HepG2 (cell line): ENCODE data around the gene WDR45B. TPM values are rescaled to one million over a fixed set of nuclear protein-coding genes. Genes with fewer than 3 reads are reported as not detected.

Source experiments
- FOXA1 ChIP-seq, 2 experiments: fragments of 450-650 bp in 1 of 2; sonication (generic) in 1 of 2; formaldehyde crosslinking in 1 of 2; IDR thresholded peaks; 2 replicates each; pipeline versions ENCODE4 v1.4.0 to v1.6.1; 2016 to 2020; ENCODE audit warnings: missing genetic modification reagents in 1 of 2
- KAT2B ChIP-seq: fragments of 150-350 bp; IDR thresholded peaks from 2 replicates; pipeline ENCODE4 v1.6.1; 2014; ENCODE audit warnings: low read depth, low read length, borderline replicate concordance
- KDM5B ChIP-seq: sonication (generic); formaldehyde crosslinking; IDR thresholded peaks from 2 replicates; pipeline ENCODE4 v1.4.0; 2020; ENCODE audit warnings: missing genetic modification reagents, mild to moderate bottlenecking, borderline replicate concordance
- NFYC ChIP-seq: IDR thresholded peaks from 2 replicates; pipeline ENCODE4 v1.6.1; 2016; ENCODE audit warnings: missing genetic modification reagents, missing compliant biosample characterization
- NR2F1 ChIP-seq, 2 experiments: fragments of 450-650 bp in 1 of 2; formaldehyde crosslinking in 1 of 2; IDR thresholded peaks; 2 replicates each; pipeline versions ENCODE4 v1.5.0 to v1.6.1; 2016 to 2020; ENCODE audit warnings: mild to moderate bottlenecking in 1 of 2, missing compliant biosample characterization in 1 of 2, missing genetic modification reagents in 1 of 2, moderate library complexity in 1 of 2
- RBM22 ChIP-seq: fragments of 200-400 bp; formaldehyde crosslinking; optimal IDR thresholded peaks from 2 replicates; pipeline ENCODE3; 2017; ENCODE audit warnings: mild to moderate bottlenecking, low read length, moderate library complexity
- REL ChIP-seq: sonication (generic); formaldehyde crosslinking; conservative IDR thresholded peaks from 2 replicates; pipeline ENCODE4 v1.8.0; 2022; ENCODE audit warnings: mild to moderate bottlenecking, missing genetic modification reagents, moderate library complexity
- SUZ12 ChIP-seq: fragments of 150-350 bp; IDR thresholded peaks from 2 replicates; pipeline ENCODE4 v1.6.1; 2014; ENCODE audit warnings: low read depth, low read length
- TCF7 ChIP-seq: sonication (generic); IDR thresholded peaks from 2 replicates; pipeline ENCODE4 v1.6.1; 2016; ENCODE audit warnings: antibody characterized with exemption, low read depth
- ZHX1 ChIP-seq: sonication (generic); formaldehyde crosslinking; IDR thresholded peaks from 2 replicates; pipeline ENCODE4 v1.8.1; 2022; ENCODE audit warnings: low read depth, mild to moderate bottlenecking, missing genetic modification reagents
- ZNF101 ChIP-seq: sonication (generic); formaldehyde crosslinking; IDR thresholded peaks from 2 replicates; pipeline ENCODE4 v1.4.0; 2020; ENCODE audit warnings: mild to moderate bottlenecking, low read depth, missing genetic modification reagents, borderline replicate concordance
- ZNF232 ChIP-seq: sonication (generic); formaldehyde crosslinking; IDR thresholded peaks from 2 replicates; pipeline ENCODE4 v1.4.0; 2020; ENCODE audit warnings: missing genetic modification reagents, borderline replicate concordance
- ZNF451 ChIP-seq: sonication (generic); formaldehyde crosslinking; IDR thresholded peaks from 2 replicates; pipeline ENCODE4 v1.5.0; 2020; ENCODE audit warnings: mild to moderate bottlenecking, missing genetic modification reagents
- ZNF556 ChIP-seq: sonication (generic); formaldehyde crosslinking; IDR thresholded peaks from 2 replicates; pipeline ENCODE4 v1.4.0; 2020; ENCODE audit warnings: mild to moderate bottlenecking, missing genetic modification reagents, borderline replicate concordance
- ZNF768 ChIP-seq: sonication (generic); formaldehyde crosslinking; IDR thresholded peaks from 2 replicates; pipeline ENCODE4 v1.4.0; 2020; ENCODE audit warnings: missing genetic modification reagents
- ZNF816 ChIP-seq: sonication (generic); formaldehyde crosslinking; IDR thresholded peaks from 2 replicates; pipeline ENCODE4 v1.8.0; 2022; ENCODE audit warnings: missing genetic modification reagents, mild to moderate bottlenecking, borderline replicate concordance
- ZNF839 ChIP-seq: sonication (generic); formaldehyde crosslinking; IDR thresholded peaks from 2 replicates; pipeline ENCODE4 v1.4.0; 2020; ENCODE audit warnings: missing genetic modification reagents, mild to moderate bottlenecking, borderline replicate concordance
- polyA plus RNA-seq, 8 experiments: library from polyadenylated mRNA; depleted of rRNA in 3 of 8; stranded (reverse) in 7 of 8; unstranded in 1 of 8; fragments of >200 nt; fragmentation: Illumina TruSeq in 4 of 8; extraction: Trizol in 4 of 8; gene quantifications; 2 replicates each; pipeline versions ENCODE4 v1.2.1 to v1.2.3, GENCODE V29; 2011 to 2016; ENCODE audit warnings: low read depth in 4 of 8, missing spikeins in 1 of 8, mixed read lengths in 1 of 8; ENCODE audit not compliant: insufficient read depth in 1 of 8
- total RNA-seq, 5 experiments: library from RNA; depleted of rRNA; stranded (reverse); fragments of >200 nt; fragmentation: Illumina TruSeq; extraction: Trizol; gene quantifications; 2 replicates each; pipeline ENCODE4 v1.2.3, GENCODE V29; 2016; ENCODE audit warnings: low read depth in 1 of 5
- TF ChIP-seq, protein P1 (sequence below): sonication (generic); formaldehyde crosslinking; IDR thresholded peaks from 2 replicates; pipeline ENCODE4 v1.9.0; 2021; ENCODE audit warnings: missing genetic modification reagents, mild to moderate bottlenecking, borderline replicate concordance
- TF ChIP-seq, protein P2 (sequence below): sonication (generic); formaldehyde crosslinking; IDR thresholded peaks from 2 replicates; pipeline ENCODE4 v1.5.0; 2020; ENCODE audit warnings: missing genetic modification reagents, mild to moderate bottlenecking, borderline replicate concordance
- TF ChIP-seq, protein P3 (sequence below): sonication (generic); formaldehyde crosslinking; conservative IDR thresholded peaks from 2 replicates; pipeline ENCODE4 v1.5.0; 2020; ENCODE audit warnings: missing genetic modification reagents
- TF ChIP-seq, protein P4 (sequence below): sonication (generic); formaldehyde crosslinking; IDR thresholded peaks from 2 replicates; pipeline ENCODE4 v1.4.0; 2020; ENCODE audit warnings: low read depth, mild to moderate bottlenecking, missing genetic modification reagents

WDR45B gene
- total and polyA plus RNA-seq, 2 of the 13 experiments (the other 11 are each of a cell fraction or from before 2014, with no cell fraction given) = 86.2 to 155 TPM

- TF ChIP-seq, protein P1, sequence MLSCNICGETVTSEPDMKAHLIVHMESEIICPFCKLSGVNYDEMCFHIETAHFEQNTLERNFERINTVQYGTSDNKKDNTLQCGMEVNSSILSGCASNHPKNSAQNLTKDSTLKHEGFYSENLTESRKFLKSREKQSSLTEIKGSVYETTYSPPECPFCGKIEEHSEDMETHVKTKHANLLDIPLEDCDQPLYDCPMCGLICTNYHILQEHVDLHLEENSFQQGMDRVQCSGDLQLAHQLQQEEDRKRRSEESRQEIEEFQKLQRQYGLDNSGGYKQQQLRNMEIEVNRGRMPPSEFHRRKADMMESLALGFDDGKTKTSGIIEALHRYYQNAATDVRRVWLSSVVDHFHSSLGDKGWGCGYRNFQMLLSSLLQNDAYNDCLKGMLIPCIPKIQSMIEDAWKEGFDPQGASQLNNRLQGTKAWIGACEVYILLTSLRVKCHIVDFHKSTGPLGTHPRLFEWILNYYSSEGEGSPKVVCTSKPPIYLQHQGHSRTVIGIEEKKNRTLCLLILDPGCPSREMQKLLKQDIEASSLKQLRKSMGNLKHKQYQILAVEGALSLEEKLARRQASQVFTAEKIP (CRISPR knock-in tag) = no peak
- TF ChIP-seq ZHX1 (CRISPR knock-in tag) = 0 out of 2 replicates have a peak, but pooled peaks have one; percentile 73
- no peak; the same call in 1 of the 2 replicates for TF ChIP-seq ZNF451 (CRISPR knock-in tag)
- TF ChIP-seq, protein P2, sequence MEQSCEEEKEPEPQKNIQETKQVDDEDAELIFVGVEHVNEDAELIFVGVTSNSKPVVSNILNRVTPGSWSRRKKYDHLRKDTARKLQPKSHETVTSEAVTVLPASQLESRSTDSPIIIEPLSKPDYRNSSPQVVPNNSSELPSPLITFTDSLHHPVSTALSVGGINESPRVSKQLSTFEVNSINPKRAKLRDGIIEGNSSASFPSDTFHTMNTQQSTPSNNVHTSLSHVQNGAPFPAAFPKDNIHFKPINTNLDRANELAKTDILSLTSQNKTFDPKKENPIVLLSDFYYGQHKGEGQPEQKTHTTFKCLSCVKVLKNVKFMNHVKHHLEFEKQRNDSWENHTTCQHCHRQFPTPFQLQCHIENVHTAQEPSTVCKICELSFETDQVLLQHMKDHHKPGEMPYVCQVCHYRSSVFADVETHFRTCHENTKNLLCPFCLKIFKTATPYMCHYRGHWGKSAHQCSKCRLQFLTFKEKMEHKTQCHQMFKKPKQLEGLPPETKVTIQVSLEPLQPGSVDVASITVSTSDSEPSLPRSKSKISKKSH (CRISPR knock-in tag) = no peak
- no peak for TF ChIP-seq RBM22
- TF ChIP-seq ZNF816 = no peak
- TF ChIP-seq, protein P3, sequence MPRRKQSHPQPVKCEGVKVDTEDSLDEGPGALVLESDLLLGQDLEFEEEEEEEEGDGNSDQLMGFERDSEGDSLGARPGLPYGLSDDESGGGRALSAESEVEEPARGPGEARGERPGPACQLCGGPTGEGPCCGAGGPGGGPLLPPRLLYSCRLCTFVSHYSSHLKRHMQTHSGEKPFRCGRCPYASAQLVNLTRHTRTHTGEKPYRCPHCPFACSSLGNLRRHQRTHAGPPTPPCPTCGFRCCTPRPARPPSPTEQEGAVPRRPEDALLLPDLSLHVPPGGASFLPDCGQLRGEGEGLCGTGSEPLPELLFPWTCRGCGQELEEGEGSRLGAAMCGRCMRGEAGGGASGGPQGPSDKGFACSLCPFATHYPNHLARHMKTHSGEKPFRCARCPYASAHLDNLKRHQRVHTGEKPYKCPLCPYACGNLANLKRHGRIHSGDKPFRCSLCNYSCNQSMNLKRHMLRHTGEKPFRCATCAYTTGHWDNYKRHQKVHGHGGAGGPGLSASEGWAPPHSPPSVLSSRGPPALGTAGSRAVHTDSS (CRISPR knock-in tag) = no peak
- TF ChIP-seq ZNF101 (CRISPR knock-in tag) = no peak
- TF ChIP-seq TCF7 = no peak
- TF ChIP-seq ZNF232 = no peak
- TF ChIP-seq KDM5B = peak; percentile 74; the same call in 1 of the 2 replicates
- TF ChIP-seq FOXA1 (IDR thresholded peaks at IDR 0.05) = no peak
- TF ChIP-seq FOXA1 (CRISPR knock-in tag; IDR thresholded peaks at IDR 0.05) = no peak; the same call in 1 of the 2 replicates
- no peak for TF ChIP-seq REL
- no peak for TF ChIP-seq NR2F1 (CRISPR knock-in tag; IDR thresholded peaks at IDR 0.05)
- TF ChIP-seq KAT2B = no peak
- peak; percentile 97 for TF ChIP-seq ZNF768 (CRISPR knock-in tag)
- TF ChIP-seq SUZ12 = no peak
- peak; percentile 75; the same call in 1 of the 2 replicates for TF ChIP-seq ZNF556 (CRISPR knock-in tag)
- TF ChIP-seq NFYC = no peak
- TF ChIP-seq, protein P4, sequence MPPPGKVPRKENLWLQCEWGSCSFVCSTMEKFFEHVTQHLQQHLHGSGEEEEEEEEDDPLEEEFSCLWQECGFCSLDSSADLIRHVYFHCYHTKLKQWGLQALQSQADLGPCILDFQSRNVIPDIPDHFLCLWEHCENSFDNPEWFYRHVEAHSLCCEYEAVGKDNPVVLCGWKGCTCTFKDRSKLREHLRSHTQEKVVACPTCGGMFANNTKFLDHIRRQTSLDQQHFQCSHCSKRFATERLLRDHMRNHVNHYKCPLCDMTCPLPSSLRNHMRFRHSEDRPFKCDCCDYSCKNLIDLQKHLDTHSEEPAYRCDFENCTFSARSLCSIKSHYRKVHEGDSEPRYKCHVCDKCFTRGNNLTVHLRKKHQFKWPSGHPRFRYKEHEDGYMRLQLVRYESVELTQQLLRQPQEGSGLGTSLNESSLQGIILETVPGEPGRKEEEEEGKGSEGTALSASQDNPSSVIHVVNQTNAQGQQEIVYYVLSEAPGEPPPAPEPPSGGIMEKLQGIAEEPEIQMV (CRISPR knock-in tag) = no peak
- TF ChIP-seq ZNF839 (CRISPR knock-in tag) = no peak
Observed at GRCh38 chr17:82668631-82669099, 20.4 kb upstream of the WDR45B start (continued).
